NT2/D1 (cell line): ENCODE data around the gene TCAF1.
"Not testable (repeated sequence)": the region's sequence is repeated elsewhere in the genome, so short reads cannot be mapped to it uniquely, and the experiment has no call there.

ENCODE experiments used
- SUZ12 ChIP-seq: IDR thresholded peaks from 2 replicates; pipeline ENCODE4 v1.6.1; 2011; ENCODE audit not compliant: insufficient read length, insufficient read depth; ENCODE audit errors: extremely low read depth
- YY1 ChIP-seq: IDR thresholded peaks from 2 replicates; pipeline ENCODE4 v1.6.1; 2011; ENCODE audit not compliant: insufficient read length, insufficient read depth

GRCh38 chr7:143840062-143840461 is 61.9 kb downstream of the TCAF1 start:
- TF ChIP-seq SUZ12, YY1: not testable (repeated sequence)
